GM12878 (cell line): ENCODE data around the gene LCP1. TPM values are rescaled to one million over a fixed set of nuclear protein-coding genes. Genes with fewer than 3 reads are reported as not detected.

Experiments used
- ATAC-seq: fragments of 200-7000 bp; cut with Tn5 transposase; 3 replicates; pipeline ENCODE4 v1.9.1; 2020; ENCODE audit warnings: mild to moderate bottlenecking, moderate library complexity
- BruUV-seq: library from RNA; stranded (reverse); fragments of 400-500 nt; replicated peaks from 2 replicates; lab custom pipeline; 2021; lab: Mats Ljungman, UMichigan
- CTCF ChIA-PET: fragments of 300-600 bp; sonication (Branson Sonifier 250); formaldehyde crosslinking; extraction: SDS; loops from one replicate; lab custom pipeline; 2021; ENCODE audit warnings: inconsistent platforms; lab: Yijun Ruan, JAX
- POLR2A ChIA-PET: fragments of 350-600 bp; formaldehyde crosslinking; extraction: SDS; loops from one replicate; lab custom pipeline; 2021; ENCODE audit warnings: inconsistent platforms; lab: Charles Lee
- RAD21 ChIA-PET: fragments of 300-600 bp; sonication (Branson Sonifier 250); formaldehyde crosslinking; loops from one replicate; lab custom pipeline; 2023; ENCODE audit warnings: antibody characterized with exemption; ENCODE audit not compliant: unreplicated experiment; lab: Charles Lee
- SMC1A ChIA-PET: fragments of 300-600 bp; sonication (Branson Sonifier 250); formaldehyde crosslinking; loops from one replicate; lab custom pipeline; 2023; ENCODE audit not compliant: unreplicated experiment, uncharacterized antibody; lab: Charles Lee
- DNase-seq: peaks from one replicate; pipeline ENCODE4 v3.0.0-alpha.2; 2011; ENCODE audit warnings: low read depth, low spot score
- FAIRE-seq: peaks from 3 replicates; lab custom pipeline; 2011; peaks lifted over from hg19 to GRCh38; lab: Jason Lieb, UNC
- H2AFZ ChIP-seq: 2 replicates; pipeline ENCODE4 v1.6.0; 2011; ENCODE audit warnings: low read depth, low read length, control low read depth; ENCODE audit not compliant: control insufficient read depth
- H3K27ac ChIP-seq: 2 replicates; pipeline ENCODE4 v1.5.1; 2011; ENCODE audit warnings: control low read depth; ENCODE audit not compliant: control insufficient read depth, insufficient read depth
- H3K27me3 ChIP-seq, 2 experiments: replicated peaks in 1 of 2; 2 replicates each; pipeline versions ENCODE4 v1.6.0 to v1.6.1; 2011; ENCODE audit warnings: low read length in 1 of 2; ENCODE audit not compliant: control insufficient read depth in 2 of 2, insufficient read depth in 2 of 2
- H3K36me3 ChIP-seq, 2 experiments: 2 replicates each; pipeline ENCODE4 v1.5.1; 2011; ENCODE audit warnings: low read length in 1 of 2; ENCODE audit not compliant: control insufficient read depth in 2 of 2, insufficient read depth in 2 of 2
- H3K4me1 ChIP-seq: 2 replicates; pipeline ENCODE4 v1.6.1; 2011; ENCODE audit warnings: mild to moderate bottlenecking, low read length, moderate library complexity, mixed read lengths; ENCODE audit not compliant: control insufficient read depth, insufficient read depth
- H3K4me2 ChIP-seq: 2 replicates; pipeline ENCODE4 v1.6.0; 2011; ENCODE audit warnings: control low read depth; ENCODE audit not compliant: control insufficient read depth, insufficient read depth
- H3K4me3 ChIP-seq: fragments of 200-600 bp; sonication (generic); 2 replicates; pipeline ENCODE4 v1.5.1; 2016
- H3K79me2 ChIP-seq: 2 replicates; pipeline ENCODE4 v1.6.0; 2011; ENCODE audit warnings: low read length; ENCODE audit not compliant: control insufficient read depth, insufficient read depth
- H3K9ac ChIP-seq: 2 replicates; pipeline ENCODE4 v1.8.0; 2011; ENCODE audit warnings: low read length, control low read depth, mixed read lengths; ENCODE audit not compliant: control insufficient read depth, insufficient read depth
- H3K9me3 ChIP-seq: replicated peaks from 3 replicates; pipeline ENCODE4 v1.5.1; 2011; ENCODE audit warnings: mild to moderate bottlenecking, low read length; ENCODE audit not compliant: control insufficient read depth, insufficient read depth
- H4K20me1 ChIP-seq: 2 replicates; pipeline ENCODE4 v1.6.0; 2011; ENCODE audit not compliant: control insufficient read depth, insufficient read depth
- BCLAF1 ChIP-seq: fragments of 450-650 bp; IDR thresholded peaks from 2 replicates; pipeline ENCODE4 v1.6.1; 2017; ENCODE audit warnings: antibody characterized with exemption, mild to moderate bottlenecking, moderate library complexity
- BMI1 ChIP-seq: fragments of 450-650 bp; IDR thresholded peaks from 2 replicates; pipeline ENCODE4 v1.6.1; 2016; ENCODE audit warnings: mild to moderate bottlenecking, moderate library complexity, borderline replicate concordance
- CTCF ChIP-seq, 3 experiments: IDR thresholded peaks in 2 of 3; conservative IDR thresholded peaks in 1 of 3; 2 replicates each; pipeline ENCODE4 v1.5.1; 2011; ENCODE audit warnings: low read depth in 3 of 3, low read length in 3 of 3, mild to moderate bottlenecking in 3 of 3, control low read depth in 2 of 3, moderate library complexity in 2 of 3, inconsistent platforms in 1 of 3, mixed read lengths in 1 of 3; ENCODE audit not compliant: control insufficient read depth in 2 of 3, insufficient read depth in 1 of 3; ENCODE audit errors: extremely low read depth in 1 of 3
- EGR1 ChIP-seq, 2 experiments: IDR thresholded peaks; 1 replicate in 1 of 2; 2 replicates in 1 of 2; pipeline ENCODE4 v1.6.1; 2011 to 2012; ENCODE audit warnings: low read depth in 2 of 2, low read length in 2 of 2, borderline replicate concordance in 1 of 2, mild to moderate bottlenecking in 1 of 2, moderate library complexity in 1 of 2
- EZH2 ChIP-seq: IDR thresholded peaks from 2 replicates; pipeline ENCODE4 v1.6.1; 2012; ENCODE audit warnings: low read depth, mild to moderate bottlenecking, control low read depth, inconsistent platforms, low read length, borderline replicate concordance; ENCODE audit not compliant: control insufficient read depth
- FOS ChIP-seq: IDR thresholded peaks from 3 replicates; pipeline ENCODE4 v1.6.1; 2011; ENCODE audit warnings: borderline replicate concordance; ENCODE audit not compliant: insufficient read length; ENCODE audit errors: extremely low read depth
- JUNB ChIP-seq: IDR thresholded peaks from 2 replicates; pipeline ENCODE4 v1.6.1; 2016; ENCODE audit warnings: antibody characterized with exemption, mild to moderate bottlenecking
- JUND ChIP-seq: IDR thresholded peaks from 2 replicates; pipeline ENCODE4 v1.6.1; 2012; ENCODE audit warnings: low read depth, mild to moderate bottlenecking, low read length, improper control_type of control experiment, moderate library complexity
- LARP7 ChIP-seq: fragments of 450-650 bp; IDR thresholded peaks from 2 replicates; pipeline ENCODE4 v1.6.1; 2017; ENCODE audit warnings: mild to moderate bottlenecking
- RBBP5 ChIP-seq: fragments of 200-600 bp; sonication (generic); conservative IDR thresholded peaks from 2 replicates; pipeline ENCODE4 v1.6.1; 2016
- SMAD1 ChIP-seq: fragments of 450-650 bp; IDR thresholded peaks from 2 replicates; pipeline ENCODE4 v1.6.1; 2018; ENCODE audit warnings: mild to moderate bottlenecking, low read depth; ENCODE audit not compliant: partially characterized antibody
- TCF7 ChIP-seq: IDR thresholded peaks from 2 replicates; pipeline ENCODE4 v1.6.1; 2014; ENCODE audit warnings: antibody characterized with exemption, borderline replicate concordance
- ZBED1 ChIP-seq: IDR thresholded peaks from 2 replicates; pipeline ENCODE4 v1.6.1; 2016; ENCODE audit warnings: borderline replicate concordance
- ZNF274 ChIP-seq: IDR thresholded peaks from one replicate; pipeline ENCODE4 v1.8.0; 2011; ENCODE audit not compliant: insufficient read length, insufficient read depth
- WGBS: methylation state at CpG from one replicate; pipeline ENCODE4 v1.1.6; 2016; ENCODE audit warnings: low lambda C conversion rate; ENCODE audit not compliant: insufficient replicate concordance, insufficient coverage; ENCODE audit errors: missing lambda C conversion rate; 5-methylcytosine and 5-hydroxymethylcytosine counted together
- in situ Hi-C: fragments of 300-500 bp; cut with MboI; formaldehyde crosslinking; loops from 9 replicates; pipeline ENCODE4 v1.14.3; 2018; ENCODE audit warnings: mixed read lengths
- intact Hi-C: fragments of 100-400 bp; cut with micrococcal nuclease; formaldehyde crosslinking; loops from one replicate; pipeline ENCODE4 v1.14.2; 2022; ENCODE audit not compliant: unreplicated experiment
- polyA plus RNA-seq, 11 experiments: library from polyadenylated mRNA; depleted of rRNA in 4 of 11; unstranded in 6 of 11; stranded (reverse) in 5 of 11; fragments of >200 nt; fragmentation: Nextera tagmentation in 4 of 11; fragmentation: Illumina TruSeq in 1 of 11; extraction: Ambion mirVana in 4 of 11; extraction: Trizol in 1 of 11; gene quantifications; 1 replicate in 1 of 11; 2 replicates in 10 of 11; pipeline versions ENCODE4 v1.2.1 to v1.2.3, GENCODE V29; 2011 to 2016; ENCODE audit warnings: inconsistent platforms in 2 of 11, missing spikeins in 2 of 11, low read depth in 1 of 11
- total RNA-seq, 4 experiments: library from RNA; depleted of rRNA in 3 of 4; stranded (reverse); fragments of >200 nt in 3 of 4; fragmentation: Illumina TruSeq in 1 of 4; extraction: Trizol in 1 of 4; gene quantifications; 2 replicates each; pipeline versions ENCODE4 v1.2.1 to v1.2.3, GENCODE V29; 2013 to 2021

The LCP1 gene
- total and polyA plus RNA-seq, 10 of the 15 experiments (the other 5 are each of a cell fraction or from before 2014, with no cell fraction given) = 775 to 2,201 (median 1,556) TPM

- intact Hi-C loops = no loop called here
- DNase-seq = no peak
- POLR2A ChIA-PET = no interaction called here
These were observed 3.7 kb upstream of the LCP1 start for GRCh38 chr13:46185634-46186033.

More at GRCh38 chr13:46185634-46186033, 3.7 kb upstream of the LCP1 start:
- 82% methylated on average over 4 of the region's 4 CpGs for WGBS
- ATAC-seq (no peak), FAIRE-seq (no peak)
- H3K36me3 ChIP-seq = no peaks in the 10 kb centered on the region
- H3K27ac ChIP-seq = no peak overlapping the region
- no TSS peak for BruUV-seq
- H3K27me3 ChIP-seq = no peaks in the 10 kb centered on the region
- H3K9ac ChIP-seq = no peak overlapping the region
- in situ Hi-C loops = no loop called here
- H3K4me3 ChIP-seq = no peak overlapping the region
- peaks cover 7% of the 10 kb centered on the region for H3K4me1 ChIP-seq
- ChIA-PET RAD21 (no interaction called here), CTCF (interaction anchor here (0.6 to 3.1 kb wide), 12 partner anchors 14 to 136 kb away, joined by 3 to 13 read pairs (median 3); no protein-coding TSS in a partner anchor), SMC1A (interaction anchor here (1.0 to 3.9 kb wide), 4 partner anchors 9 to 59 kb away, joined by 3 to 17 read pairs (median 5); no protein-coding TSS in a partner anchor)
- H3K9me3 ChIP-seq = no peaks in the 10 kb centered on the region
- H3K79me2 ChIP-seq = peaks cover 37% of the 10 kb centered on the region
- H2AFZ ChIP-seq = no peak overlapping the region
- TF ChIP-seq SMAD1 = no peak
- TF ChIP-seq EGR1 (IDR thresholded peaks at IDR 0.05; ENCODE audit: borderline replicate concordance in 1 of 2, low read depth in 2 of 2, low read length in 2 of 2) = no peak
- no peak for TF ChIP-seq JUNB
- no peak for TF ChIP-seq TCF7
- no peak for TF ChIP-seq BCLAF1
- TF ChIP-seq BMI1 = no peak
- TF ChIP-seq FOS = no peak
- TF ChIP-seq ZNF274 = no peak
- TF ChIP-seq LARP7 = no peak
- TF ChIP-seq EZH2 = no peak
- TF ChIP-seq CTCF (IDR thresholded peaks at IDR 0.05 in 2 of 3, conservative IDR thresholded peaks at IDR 0.05 in 1 of 3; ENCODE audit: control insufficient read depth in 2 of 3, extremely low read depth in 1 of 3, insufficient read depth in 1 of 3, low read depth in 3 of 3, low read length in 3 of 3) = no peak
- TF ChIP-seq RBBP5 = no peak
- no peak for TF ChIP-seq ZBED1
- no peak for TF ChIP-seq JUND
- no peaks in the 10 kb centered on the region for H4K20me1 ChIP-seq
- H3K4me2 ChIP-seq = no peak overlapping the region
